NK-92 (cell line): ENCODE results near the gene APC.
"Not testable (repeated sequence)": the region's sequence is repeated elsewhere in the genome, so short reads cannot be mapped to it uniquely, and the experiment has no call there.

Experiments used
- DNase-seq: peaks from one replicate; lab custom pipeline; 2025; ENCODE audit not compliant: unreplicated experiment; lab: John Stamatoyannopoulos, UW

The APC gene

GRCh38 chr5:112713206-112713605, 24.5 kb upstream of the APC start:
- no peak for DNase-seq

GRCh38 chr5:112716895-112717294, 20.8 kb upstream of the APC start:
- DNase-seq: not testable (repeated sequence)

- no peak for DNase-seq
Measured at GRCh38 chr5:112717506-112718082, 20.1 kb upstream of the APC start.

- DNase-seq: no peak
Measured at GRCh38 chr5:112718344-112718743, 19.3 kb upstream of the APC start.

- DNase-seq: no peak
Measured at GRCh38 chr5:112720576-112720975, 17.1 kb upstream of the APC start.

- no peak for DNase-seq
Measured at GRCh38 chr5:112724901-112725300, 12.8 kb upstream of the APC start.

GRCh38 chr5:112729630-112730029, 8.1 kb upstream of the APC start:
- DNase-seq: no peak

- DNase-seq: no peak
Measured at GRCh38 chr5:112732131-112732530, 5.6 kb upstream of the APC start.

GRCh38 chr5:112733586-112733985, 4.1 kb upstream of the APC start:
- DNase-seq: no peak

GRCh38 chr5:112734597-112734996, 3.1 kb upstream of the APC start:
- DNase-seq: no peak

- no peak for DNase-seq
Measured at GRCh38 chr5:112735702-112736101, 2.0 kb upstream of the APC start.

GRCh38 chr5:112737070-112737462, 619 bp upstream of the APC start:
- no peak for DNase-seq

- no peak for DNase-seq
Measured at GRCh38 chr5:112738191-112738560, 491 bp downstream of the APC start.

- DNase-seq: no peak
Measured at GRCh38 chr5:112742424-112742823, 4.7 kb downstream of the APC start.

GRCh38 chr5:112743631-112744030, 5.9 kb downstream of the APC start:
- no peak for DNase-seq

GRCh38 chr5:112752335-112752734, 14.7 kb downstream of the APC start:
- no peak for DNase-seq

- no peak for DNase-seq
Measured at GRCh38 chr5:112755703-112756102, 18.0 kb downstream of the APC start.

GRCh38 chr5:112757468-112758208, 20.0 kb downstream of the APC start:
- DNase-seq: no peak

GRCh38 chr5:112758676-112759075, 21.0 kb downstream of the APC start:
- no peak for DNase-seq

GRCh38 chr5:112762113-112762810, 24.6 kb downstream of the APC start:
- no peak for DNase-seq

GRCh38 chr5:112763165-112763564, 25.5 kb downstream of the APC start:
- no peak for DNase-seq

- no peak for DNase-seq
Measured at GRCh38 chr5:112772124-112772523, 34.4 kb downstream of the APC start.
